SK-N-SH (cell line): ENCODE data around the gene OLR1.
A peak's percentile ranks its signal among the peaks of the same experiment; 100 is the strongest.

Experiments used
- CHD2 ChIP-seq: fragments of 150-350 bp; IDR thresholded peaks from 2 replicates; pipeline ENCODE4 v1.6.1; 2018; ENCODE audit warnings: low read length; ENCODE audit not compliant: partially characterized antibody
- EZH2phosphoT487 ChIP-seq: fragments of 200-600 bp; sonication (generic); IDR thresholded peaks from 2 replicates; pipeline ENCODE4 v1.6.1; 2017; ENCODE audit warnings: low read depth, mixed run types, mild to moderate bottlenecking, antibody characterized with exemption, moderate library complexity, borderline replicate concordance
- GABPA ChIP-seq: IDR thresholded peaks from 2 replicates; pipeline ENCODE4 v1.4.0; 2012; ENCODE audit warnings: low read depth, mild to moderate bottlenecking
- GATA2 ChIP-seq: sonication (generic); formaldehyde crosslinking; IDR thresholded peaks from 2 replicates; pipeline ENCODE4 v1.5.0; 2020; ENCODE audit warnings: mild to moderate bottlenecking, missing genetic modification reagents
- JUND ChIP-seq: IDR thresholded peaks from 2 replicates; pipeline ENCODE4 v1.4.0; 2012
- MXI1 ChIP-seq: IDR thresholded peaks from 2 replicates; pipeline ENCODE4 v1.6.1; 2012; ENCODE audit warnings: mild to moderate bottlenecking, low read depth, low read length, improper control_type of control experiment
- POLR2AphosphoS5 ChIP-seq: IDR thresholded peaks from 2 replicates; pipeline ENCODE4 v1.6.1; 2012; ENCODE audit warnings: low read depth, low read length
- RAD21 ChIP-seq: IDR thresholded peaks from 2 replicates; pipeline ENCODE4 v1.6.1; 2012; ENCODE audit warnings: mild to moderate bottlenecking, low read length
- REST ChIP-seq: IDR thresholded peaks from 2 replicates; pipeline ENCODE4 v1.6.1; 2012; ENCODE audit warnings: mild to moderate bottlenecking, low read depth, low read length, moderate library complexity
- SIN3A ChIP-seq: IDR thresholded peaks from 2 replicates; pipeline ENCODE4 v1.6.1; 2012; ENCODE audit warnings: low read depth, mild to moderate bottlenecking, low read length, moderate library complexity, borderline replicate concordance
- SMC3 ChIP-seq: IDR thresholded peaks from 2 replicates; pipeline ENCODE4 v1.6.1; 2012; ENCODE audit warnings: low read depth, low read length, improper control_type of control experiment
- TEAD4 ChIP-seq: IDR thresholded peaks from 2 replicates; pipeline ENCODE4 v1.4.0; 2012; ENCODE audit warnings: mild to moderate bottlenecking, borderline replicate concordance; ENCODE audit not compliant: insufficient read depth
- ZBTB33 ChIP-seq: IDR thresholded peaks from 2 replicates; pipeline ENCODE4 v1.4.0; 2012; ENCODE audit warnings: low read depth, borderline replicate concordance
- TF ChIP-seq, protein P1 (sequence below): fragments of 200-600 bp; sonication (generic); IDR thresholded peaks from 2 replicates; pipeline ENCODE4 v1.6.1; 2017; ENCODE audit warnings: antibody characterized with exemption, mild to moderate bottlenecking, moderate library complexity

- TF ChIP-seq GABPA (no peak), GATA2 (CRISPR knock-in tag) (no peak), TEAD4 (no peak), SIN3A (no peak), MXI1 (peak; percentile 70), EZH2phosphoT487 (no peak), RAD21 (no peak), ZBTB33 (no peak), CHD2 (no peak), POLR2AphosphoS5 (no peak), SMC3 (no peak), JUND (no peak; the same call in 1 of the 2 replicates), REST (no peak)
- TF ChIP-seq, protein P1, sequence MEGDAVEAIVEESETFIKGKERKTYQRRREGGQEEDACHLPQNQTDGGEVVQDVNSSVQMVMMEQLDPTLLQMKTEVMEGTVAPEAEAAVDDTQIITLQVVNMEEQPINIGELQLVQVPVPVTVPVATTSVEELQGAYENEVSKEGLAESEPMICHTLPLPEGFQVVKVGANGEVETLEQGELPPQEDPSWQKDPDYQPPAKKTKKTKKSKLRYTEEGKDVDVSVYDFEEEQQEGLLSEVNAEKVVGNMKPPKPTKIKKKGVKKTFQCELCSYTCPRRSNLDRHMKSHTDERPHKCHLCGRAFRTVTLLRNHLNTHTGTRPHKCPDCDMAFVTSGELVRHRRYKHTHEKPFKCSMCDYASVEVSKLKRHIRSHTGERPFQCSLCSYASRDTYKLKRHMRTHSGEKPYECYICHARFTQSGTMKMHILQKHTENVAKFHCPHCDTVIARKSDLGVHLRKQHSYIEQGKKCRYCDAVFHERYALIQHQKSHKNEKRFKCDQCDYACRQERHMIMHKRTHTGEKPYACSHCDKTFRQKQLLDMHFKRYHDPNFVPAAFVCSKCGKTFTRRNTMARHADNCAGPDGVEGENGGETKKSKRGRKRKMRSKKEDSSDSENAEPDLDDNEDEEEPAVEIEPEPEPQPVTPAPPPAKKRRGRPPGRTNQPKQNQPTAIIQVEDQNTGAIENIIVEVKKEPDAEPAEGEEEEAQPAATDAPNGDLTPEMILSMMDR = no peak
These were observed 40.2 kb upstream of the OLR1 start for GRCh38 chr12:10211940-10212738.
